ENCODE results near the gene PTTG2. TPM values are rescaled to one million over a fixed set of nuclear protein-coding genes. Genes with fewer than 3 reads are reported as not detected.

PTTG2 gene
- total RNA-seq, 3 donors from 2014 or later, result not detected

- ATAC-seq (no peak), DNase-seq (no peak)
- Mint-ChIP-seq H3K4me3 (no peak overlapping the region), H3K36me3 (ENCODE audit: insufficient read depth) (peaks cover 12% of the 10 kb centered on the region), H3K4me1 (ENCODE audit: low read depth) (peaks cover 9% of the 10 kb centered on the region), H3K9me3 (no peaks in the 10 kb centered on the region), H3K27me3 (ENCODE audit: low read depth) (no peaks in the 10 kb centered on the region)
These were observed 28.5 kb downstream of the PTTG2 start for GRCh38 chr4:37988670-37989069.

GRCh38 chr4:37989398-37990260 is 29.4 kb downstream of the PTTG2 start:
- H3K4me3 Mint-ChIP-seq, result no peak overlapping the region
- H3K27me3 Mint-ChIP-seq (ENCODE audit: low read depth), result no peaks in the 10 kb centered on the region
- ATAC-seq (no peak), DNase-seq (no peak)
- H3K4me1 Mint-ChIP-seq (ENCODE audit: low read depth), result peaks cover 16% of the 10 kb centered on the region
- no peaks in the 10 kb centered on the region for H3K9me3 Mint-ChIP-seq
- H3K36me3 Mint-ChIP-seq (ENCODE audit: insufficient read depth), result peaks cover 14% of the 10 kb centered on the region

- no peaks in the 10 kb centered on the region for H3K27me3 Mint-ChIP-seq (ENCODE audit: low read depth)
- H3K4me1 Mint-ChIP-seq (ENCODE audit: low read depth), result peaks cover 19% of the 10 kb centered on the region
- peaks cover 14% of the 10 kb centered on the region for H3K36me3 Mint-ChIP-seq (ENCODE audit: insufficient read depth)
- DNase-seq (no peak), ATAC-seq (no peak)
- H3K9me3 Mint-ChIP-seq, result no peaks in the 10 kb centered on the region
- H3K4me3 Mint-ChIP-seq, result no peak overlapping the region
These were observed 30.6 kb downstream of the PTTG2 start for GRCh38 chr4:37990731-37991245.

- peaks cover 16% of the 10 kb centered on the region for H3K36me3 Mint-ChIP-seq (ENCODE audit: insufficient read depth)
- ATAC-seq, result no peak
- DNase-seq, result no peak
- H3K27me3 Mint-ChIP-seq (ENCODE audit: low read depth), result no peaks in the 10 kb centered on the region
- H3K4me3 Mint-ChIP-seq, result no peak overlapping the region
- H3K4me1 Mint-ChIP-seq (ENCODE audit: low read depth), result peaks cover 19% of the 10 kb centered on the region
- H3K9me3 Mint-ChIP-seq, result no peaks in the 10 kb centered on the region
These were observed 31.6 kb downstream of the PTTG2 start for GRCh38 chr4:37991623-37992410.

- H3K9me3 Mint-ChIP-seq, result no peaks in the 10 kb centered on the region
- H3K27me3 Mint-ChIP-seq (ENCODE audit: low read depth), result no peaks in the 10 kb centered on the region
- peaks cover 28% of the 10 kb centered on the region for H3K4me1 Mint-ChIP-seq (ENCODE audit: low read depth)
- DNase-seq (no peak), ATAC-seq (no peak)
- peaks cover 15% of the 10 kb centered on the region for H3K36me3 Mint-ChIP-seq (ENCODE audit: insufficient read depth)
- H3K4me3 Mint-ChIP-seq, result no peak overlapping the region
These were observed 33.6 kb downstream of the PTTG2 start for GRCh38 chr4:37993806-37994205.

GRCh38 chr4:37994569-37994968 is 34.4 kb downstream of the PTTG2 start:
- no peak overlapping the region for H3K4me3 Mint-ChIP-seq
- DNase-seq (no peak), ATAC-seq (no peak)
- no peaks in the 10 kb centered on the region for H3K9me3 Mint-ChIP-seq
- H3K4me1 Mint-ChIP-seq (ENCODE audit: low read depth), result peaks cover 34% of the 10 kb centered on the region
- H3K27me3 Mint-ChIP-seq (ENCODE audit: low read depth), result no peaks in the 10 kb centered on the region
- peaks cover 15% of the 10 kb centered on the region for H3K36me3 Mint-ChIP-seq (ENCODE audit: insufficient read depth)

GRCh38 chr4:37995299-37995821 is 35.2 kb downstream of the PTTG2 start:
- H3K9me3 Mint-ChIP-seq, result no peaks in the 10 kb centered on the region
- H3K27me3 Mint-ChIP-seq (ENCODE audit: low read depth), result no peaks in the 10 kb centered on the region
- H3K36me3 Mint-ChIP-seq (ENCODE audit: insufficient read depth), result peaks cover 15% of the 10 kb centered on the region
- no peak for ATAC-seq
- peaks cover 39% of the 10 kb centered on the region for H3K4me1 Mint-ChIP-seq (ENCODE audit: low read depth)
- DNase-seq, result no peak
- no peak overlapping the region for H3K4me3 Mint-ChIP-seq

- DNase-seq (no peak), ATAC-seq (no peak)
- peaks cover 39% of the 10 kb centered on the region for H3K4me1 Mint-ChIP-seq (ENCODE audit: low read depth)
- no peaks in the 10 kb centered on the region for H3K27me3 Mint-ChIP-seq (ENCODE audit: low read depth)
- H3K36me3 Mint-ChIP-seq (ENCODE audit: insufficient read depth), result peaks cover 15% of the 10 kb centered on the region
- no peak overlapping the region for H3K4me3 Mint-ChIP-seq
- no peaks in the 10 kb centered on the region for H3K9me3 Mint-ChIP-seq
These were observed 36.0 kb downstream of the PTTG2 start for GRCh38 chr4:37995981-37996775.

- Mint-ChIP-seq H3K4me3 (no peak overlapping the region), H3K27me3 (ENCODE audit: low read depth) (no peaks in the 10 kb centered on the region), H3K4me1 (ENCODE audit: low read depth) (peaks cover 45% of the 10 kb centered on the region), H3K36me3 (ENCODE audit: insufficient read depth) (peaks cover 9% of the 10 kb centered on the region), H3K9me3 (no peaks in the 10 kb centered on the region)
- no peak for ATAC-seq
- no peak for DNase-seq
These were observed 38.0 kb downstream of the PTTG2 start for GRCh38 chr4:37998226-37998625.

GRCh38 chr4:37999000-37999716 is 39.0 kb downstream of the PTTG2 start:
- no peak overlapping the region for H3K4me3 Mint-ChIP-seq
- ATAC-seq (peak in 1 of 2 donors; percentile 62), DNase-seq (no peak)
- H3K27me3 Mint-ChIP-seq (ENCODE audit: low read depth), result no peaks in the 10 kb centered on the region
- peaks cover 46% of the 10 kb centered on the region for H3K4me1 Mint-ChIP-seq (ENCODE audit: low read depth)
- no peaks in the 10 kb centered on the region for H3K9me3 Mint-ChIP-seq
- peaks cover 8% of the 10 kb centered on the region for H3K36me3 Mint-ChIP-seq (ENCODE audit: insufficient read depth)

- H3K36me3 Mint-ChIP-seq (ENCODE audit: insufficient read depth), result peaks cover 8% of the 10 kb centered on the region
- H3K4me1 Mint-ChIP-seq (ENCODE audit: low read depth), result peaks cover 42% of the 10 kb centered on the region
- H3K27me3 Mint-ChIP-seq (ENCODE audit: low read depth), result no peaks in the 10 kb centered on the region
- H3K9me3 Mint-ChIP-seq, result no peaks in the 10 kb centered on the region
- H3K4me3 Mint-ChIP-seq, result no peak overlapping the region
- ATAC-seq (no peak), DNase-seq (no peak)
These were observed 39.8 kb downstream of the PTTG2 start for GRCh38 chr4:37999965-38000364.

- Mint-ChIP-seq H3K9me3 (no peaks in the 10 kb centered on the region), H3K4me1 (ENCODE audit: low read depth) (peaks cover 43% of the 10 kb centered on the region), H3K36me3 (ENCODE audit: insufficient read depth) (peaks cover 7% of the 10 kb centered on the region), H3K27me3 (ENCODE audit: low read depth) (no peaks in the 10 kb centered on the region), H3K4me3 (no peak overlapping the region)
- ATAC-seq (no peak), DNase-seq (no peak)
These were observed 41.7 kb downstream of the PTTG2 start for GRCh38 chr4:38001927-38002326.

- Mint-ChIP-seq H3K4me1 (ENCODE audit: low read depth) (peaks cover 43% of the 10 kb centered on the region), H3K36me3 (ENCODE audit: insufficient read depth) (peaks cover 7% of the 10 kb centered on the region), H3K27me3 (ENCODE audit: low read depth) (no peaks in the 10 kb centered on the region), H3K9me3 (no peaks in the 10 kb centered on the region), H3K4me3 (no peak overlapping the region)
- ATAC-seq (no peak), DNase-seq (no peak)
These were observed 42.4 kb downstream of the PTTG2 start for GRCh38 chr4:38002451-38003071.

Data from activated T-cell treated with anti-CD3 and anti-CD28 coated beads, Interleukin-2, amount 50 U/mL, for 4 hours (primary cell).